Measurements from ENCODE around the gene GNRHR.
"Not testable (repeated sequence)": the region's sequence is repeated elsewhere in the genome, so short reads cannot be mapped to it uniquely, and the experiment has no call there.

GNRHR gene

GRCh38 chr4:67754288-67754687 lies at the start of gene GNRHR:
GNRHR (minus strand) TSS chr4:67754388; CDS start chr4:67754335, 53 bp downstream.
- no peak for FAIRE-seq

- FAIRE-seq: no peak
Observed at GRCh38 chr4:67796810-67797209, 42.6 kb upstream of the GNRHR start.

- FAIRE-seq: no peak
Observed at GRCh38 chr4:67790721-67791120, 36.5 kb upstream of the GNRHR start.

GRCh38 chr4:67787311-67787710 lies 33.1 kb upstream of the GNRHR start:
- no peak for FAIRE-seq

- FAIRE-seq: no peak
Observed at GRCh38 chr4:67785528-67785927, 31.3 kb upstream of the GNRHR start.

GRCh38 chr4:67779631-67780030 lies 25.4 kb upstream of the GNRHR start:
- FAIRE-seq: no peak

GRCh38 chr4:67776746-67777145 lies 22.6 kb upstream of the GNRHR start:
- no peak for FAIRE-seq

- no peak for FAIRE-seq
Observed at GRCh38 chr4:67770422-67770821, 16.2 kb upstream of the GNRHR start.

- no peak for FAIRE-seq
Observed at GRCh38 chr4:67765928-67766327, 11.7 kb upstream of the GNRHR start.

- no peak for FAIRE-seq
Observed at GRCh38 chr4:67765401-67765800, 11.2 kb upstream of the GNRHR start.

GRCh38 chr4:67764183-67764582 lies 10.0 kb upstream of the GNRHR start:
- FAIRE-seq: peak; percentile 42

- FAIRE-seq: no peak
Observed at GRCh38 chr4:67762086-67762485, 7.9 kb upstream of the GNRHR start.

- not testable (repeated sequence) for FAIRE-seq
Observed at GRCh38 chr4:67756991-67757390, 2.8 kb upstream of the GNRHR start.

GRCh38 chr4:67755974-67756373 lies 1.8 kb upstream of the GNRHR start:
- FAIRE-seq: no peak

- no peak for FAIRE-seq
Observed at GRCh38 chr4:67751260-67751659, 2.9 kb downstream of the GNRHR start.

GRCh38 chr4:67750691-67751090 lies 3.5 kb downstream of the GNRHR start:
- FAIRE-seq: no peak

- FAIRE-seq: no peak
Observed at GRCh38 chr4:67749286-67749685, 4.9 kb downstream of the GNRHR start.

- peak; percentile 93 for FAIRE-seq
Observed at GRCh38 chr4:67746797-67747495, 7.2 kb downstream of the GNRHR start.

- FAIRE-seq: no peak
Observed at GRCh38 chr4:67744561-67745283, 9.5 kb downstream of the GNRHR start.

GRCh38 chr4:67743194-67743593 lies 11.0 kb downstream of the GNRHR start:
- no peak for FAIRE-seq

GRCh38 chr4:67736262-67736661 lies 17.9 kb downstream of the GNRHR start:
- FAIRE-seq: no peak

GRCh38 chr4:67735325-67735724 lies 18.9 kb downstream of the GNRHR start:
- FAIRE-seq: no peak

- FAIRE-seq: not testable (repeated sequence)
Observed at GRCh38 chr4:67730511-67730910, 23.7 kb downstream of the GNRHR start.

- FAIRE-seq: no peak
Observed at GRCh38 chr4:67727124-67727850, 26.9 kb downstream of the GNRHR start.

Data from G401.6 (cell line).